Muscle of leg (tissue), 11 donors: ENCODE data around the gene CTAGE6. TPM values are rescaled to one million over a fixed set of nuclear protein-coding genes. Genes with fewer than 3 reads are reported as not detected.
"Not testable (repeated sequence)": the region's sequence is repeated elsewhere in the genome, so short reads cannot be mapped to it uniquely, and the experiment has no call there.

Experiments used
- DNase-seq: peaks from one replicate; pipeline ENCODE4 v3.0.0; 2013
- H3K27ac ChIP-seq: one replicate; pipeline ENCODE4 v1.5.1; 2013; ENCODE audit warnings: mild to moderate bottlenecking, low read length, control low read depth
- H3K27me3 ChIP-seq: one replicate; pipeline ENCODE4 v1.6.1; 2013; ENCODE audit warnings: low read length; ENCODE audit not compliant: control insufficient read depth, insufficient read depth
- H3K36me3 ChIP-seq: one replicate; pipeline ENCODE4 v1.6.1; 2013; ENCODE audit warnings: low read length; ENCODE audit not compliant: control insufficient read depth, insufficient read depth
- H3K4me1 ChIP-seq: one replicate; pipeline ENCODE4 v1.6.1; 2013; ENCODE audit warnings: low read length; ENCODE audit not compliant: control insufficient read depth, insufficient read depth
- H3K4me3 ChIP-seq: one replicate; pipeline ENCODE4 v1.5.1; 2013; ENCODE audit warnings: low read length, control low read depth
- H3K9me3 ChIP-seq: replicated peaks from 2 replicates; pipeline ENCODE4 v1.6.1; 2013; ENCODE audit warnings: low read depth, low read length; ENCODE audit not compliant: control insufficient read depth
- WGBS: methylation state at CpG from one replicate; pipeline ENCODE4 v1.1.5; 2013; ENCODE audit warnings: missing lambda C conversion rate; ENCODE audit not compliant: insufficient coverage; 5-methylcytosine and 5-hydroxymethylcytosine counted together
- polyA plus RNA-seq, 8 donors: library from polyadenylated mRNA; unstranded; fragments of 120-200 nt; gene quantifications; one replicate each; pipeline versions ENCODE4 v1.2.1 to v1.2.3, GENCODE V29; 2013; ENCODE audit warnings: inconsistent platforms in 1 of 8, low replicate concordance in 1 of 8; ENCODE audit not compliant: insufficient read length in 8 of 8, insufficient read depth in 1 of 8
- total RNA-seq: library from RNA; stranded (reverse); fragments of 120-200 nt; gene quantifications from one replicate; pipeline ENCODE4 v1.2.4, GENCODE V29; 2013

Gene CTAGE6
- total and polyA plus RNA-seq, 9 donors, result 0.10 to 0.71 (median 0.29) TPM; not detected in 4

DNA sequence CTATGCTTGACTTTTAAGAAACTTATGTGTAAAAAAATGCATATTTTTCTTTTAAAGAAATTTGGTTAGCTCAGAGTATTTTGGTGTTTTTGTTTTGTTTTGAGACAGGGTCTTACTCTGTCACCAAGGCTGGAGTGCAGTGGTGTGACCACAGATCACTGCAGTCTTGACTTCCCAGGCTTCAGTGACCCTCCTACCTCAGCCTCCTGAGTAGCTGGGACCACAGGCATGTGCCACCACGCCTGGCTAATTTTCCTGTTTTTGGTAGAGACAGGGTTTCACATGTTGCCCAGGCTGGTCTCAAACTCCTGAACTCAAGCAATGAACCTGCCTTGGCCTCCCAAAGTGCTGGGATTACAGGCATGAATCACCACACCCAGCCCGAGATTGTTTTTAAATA lies 10.0 kb upstream of the CTAGE6 start:
- not testable (repeated sequence) for DNase-seq, H3K27me3 ChIP-seq, H3K4me3 ChIP-seq, H3K4me1 ChIP-seq, H3K36me3 ChIP-seq, H3K27ac ChIP-seq, H3K9me3 ChIP-seq
- no CpG with 5 or more reads among the region's 2 CpGs for WGBS

DNA sequence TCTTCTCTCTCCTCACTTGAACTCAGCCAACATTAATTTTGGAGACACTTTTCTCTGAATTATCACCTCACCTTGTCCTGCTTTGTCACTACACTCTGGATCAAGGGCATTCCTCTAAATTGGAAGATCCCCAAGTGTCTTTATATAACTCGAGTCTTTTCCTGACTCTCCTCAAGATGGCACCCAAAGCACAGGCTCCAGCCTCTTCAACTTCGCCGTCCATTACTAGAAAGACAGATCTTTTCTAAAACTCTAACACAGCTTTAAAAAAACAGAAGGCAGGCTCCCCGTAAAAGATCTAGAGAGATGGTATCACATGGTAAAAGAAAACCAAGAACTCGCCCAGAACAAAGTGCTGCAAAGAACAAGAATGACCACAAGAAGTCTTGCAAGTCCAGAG lies 8.2 kb upstream of the CTAGE6 start:
- H3K36me3 ChIP-seq, H3K4me3 ChIP-seq, H3K4me1 ChIP-seq, H3K27me3 ChIP-seq, H3K9me3 ChIP-seq, DNase-seq, H3K27ac ChIP-seq: not testable (repeated sequence)
- WGBS, result no CpG with 5 or more reads among the region's 5 CpGs

DNA sequence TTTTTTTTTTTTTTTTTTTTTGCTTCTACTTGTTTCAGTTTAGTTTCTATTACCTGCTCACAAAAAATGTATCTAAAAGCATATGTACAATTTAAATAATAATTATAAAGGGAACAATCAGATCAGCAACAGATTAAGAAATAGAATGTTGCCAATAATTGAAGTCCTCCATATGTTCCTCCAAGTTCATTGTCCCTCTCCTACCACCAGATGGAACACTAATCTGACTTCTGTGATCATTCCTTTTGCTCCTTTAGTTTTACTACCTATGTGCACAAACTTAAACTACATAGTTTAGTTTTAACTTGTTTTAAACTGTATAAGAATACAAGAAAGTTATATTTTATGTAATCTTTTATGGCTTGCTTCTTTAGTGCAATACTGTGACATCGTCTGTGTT lies 5.6 kb upstream of the CTAGE6 start:
- not testable (repeated sequence) for DNase-seq, H3K27ac ChIP-seq, H3K27me3 ChIP-seq, H3K36me3 ChIP-seq, H3K9me3 ChIP-seq, H3K4me1 ChIP-seq, H3K4me3 ChIP-seq
- no CpG with 5 or more reads among the region's 1 CpG for WGBS

DNA sequence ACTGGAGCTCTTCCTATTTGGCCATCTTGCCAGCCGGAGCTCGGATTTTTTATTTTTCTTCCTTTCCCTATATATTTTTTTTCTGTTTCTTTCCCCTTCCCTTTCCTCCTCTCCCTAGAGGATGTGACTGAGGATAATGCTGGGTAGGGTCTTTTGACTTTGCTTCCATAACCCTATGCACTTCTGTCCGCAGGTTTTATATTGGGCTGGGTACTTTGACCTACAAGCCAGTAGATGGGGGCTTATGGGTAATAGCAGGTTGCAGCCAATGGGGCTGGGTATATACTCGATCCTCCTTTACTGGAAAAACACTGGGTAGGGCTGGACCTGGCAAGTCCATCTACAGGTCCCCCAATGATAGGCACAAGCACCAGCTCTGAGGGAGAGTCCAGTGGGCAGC lies 12.2 kb downstream of the CTAGE6 start:
- H3K4me3 ChIP-seq, H3K4me1 ChIP-seq, H3K27ac ChIP-seq, H3K36me3 ChIP-seq, H3K9me3 ChIP-seq, H3K27me3 ChIP-seq, DNase-seq: not testable (repeated sequence)
- no CpG with 5 or more reads among the region's 4 CpGs for WGBS

DNA sequence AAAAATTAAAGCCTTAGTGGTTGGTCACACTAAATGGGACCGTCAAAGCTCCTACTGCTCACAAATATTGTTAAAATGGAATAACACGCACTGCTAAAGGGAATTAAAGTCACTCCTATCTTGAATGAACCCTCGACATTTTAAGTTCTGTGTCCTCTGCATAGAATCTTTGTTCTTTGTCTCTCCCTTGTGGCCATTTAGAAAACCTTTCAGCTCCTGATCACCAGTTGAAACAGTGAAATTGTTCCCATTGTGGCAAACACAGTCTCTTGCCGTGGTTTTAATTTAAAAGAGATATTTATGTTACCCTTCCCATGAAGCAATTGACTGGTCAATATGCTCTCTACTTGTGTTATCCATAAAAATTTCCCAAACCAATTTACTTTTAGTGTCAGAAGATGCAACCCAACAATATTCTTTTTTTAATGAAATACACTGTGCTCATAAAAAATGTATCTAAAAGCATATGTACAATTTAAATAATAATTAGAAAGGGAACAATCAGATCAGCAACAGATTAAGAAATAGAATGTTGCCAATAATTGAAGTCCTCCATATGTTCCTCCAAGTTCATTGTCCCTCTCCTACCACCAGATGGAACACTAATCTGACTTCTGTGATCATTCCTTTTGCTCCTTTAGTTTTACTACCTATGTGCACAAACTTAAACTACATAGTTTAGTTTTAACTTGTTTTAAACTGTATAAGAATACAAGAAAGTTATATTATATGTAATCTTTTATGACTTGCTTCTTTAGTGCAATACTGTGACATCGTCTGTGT lies 20.3 kb downstream of the CTAGE6 start:
- DNase-seq, result peak; percentile 56
- H3K4me1 ChIP-seq, H3K4me3 ChIP-seq, H3K27me3 ChIP-seq, H3K36me3 ChIP-seq, H3K27ac ChIP-seq, H3K9me3 ChIP-seq: not testable (repeated sequence)
- no CpG with 5 or more reads among the region's 5 CpGs for WGBS

DNA sequence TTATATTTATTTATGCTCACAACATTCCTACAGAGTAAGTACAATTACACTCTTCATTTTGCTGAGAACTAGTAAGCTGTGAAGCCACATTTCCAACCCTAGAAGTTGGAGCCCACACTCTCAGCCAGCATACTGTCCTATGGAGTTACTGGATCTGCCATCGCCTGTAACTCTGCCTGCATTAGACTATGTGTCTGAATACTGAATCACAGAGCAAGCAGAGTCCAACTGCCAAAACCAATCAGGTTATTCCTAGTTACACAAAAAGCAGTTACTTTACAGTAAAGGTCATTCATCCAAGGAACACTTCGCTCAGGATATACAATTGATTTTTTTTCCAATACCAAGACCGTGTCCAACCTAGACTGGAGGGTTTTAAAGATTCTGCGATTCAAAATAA lies 21.5 kb downstream of the CTAGE6 start:
- no peak for DNase-seq
- Histone ChIP-seq H3K9me3 (no peaks in the 10 kb centered on the region), H3K36me3 (no peaks in the 10 kb centered on the region), H3K4me3 (no peak overlapping the region), H3K27ac (no peak overlapping the region), H3K27me3 (no peaks in the 10 kb centered on the region), H3K4me1 (no peaks in the 10 kb centered on the region)
- WGBS, result 43% methylated on average over 1 of the region's 4 CpGs

DNA sequence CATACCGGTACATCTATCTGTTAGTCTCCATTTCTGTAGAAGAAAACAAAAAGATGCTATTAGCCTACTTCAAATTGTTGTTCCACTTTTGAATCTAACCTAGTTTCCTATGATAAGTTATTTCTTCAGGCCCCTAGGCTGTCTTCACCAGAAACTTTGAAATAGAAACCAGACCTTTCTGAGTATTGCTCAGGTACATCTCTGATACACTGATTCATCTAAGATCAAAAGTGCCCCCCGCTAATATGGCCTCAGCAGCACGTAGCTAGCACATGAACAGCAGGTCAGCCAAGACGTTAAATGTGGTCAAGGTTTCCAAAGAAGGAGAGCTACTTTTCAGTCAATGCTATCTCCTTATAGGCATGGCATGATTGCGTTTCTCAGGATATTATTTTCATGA lies 23.6 kb downstream of the CTAGE6 start:
- no peaks in the 10 kb centered on the region for H3K9me3 ChIP-seq
- no peak overlapping the region for H3K27ac ChIP-seq
- no peaks in the 10 kb centered on the region for H3K36me3 ChIP-seq
- H3K27me3 ChIP-seq, result no peaks in the 10 kb centered on the region
- WGBS, result 98% methylated on average over 5 of the region's 5 CpGs
- no peak for DNase-seq
- H3K4me1 ChIP-seq, result no peaks in the 10 kb centered on the region
- H3K4me3 ChIP-seq, result no peak overlapping the region

DNA sequence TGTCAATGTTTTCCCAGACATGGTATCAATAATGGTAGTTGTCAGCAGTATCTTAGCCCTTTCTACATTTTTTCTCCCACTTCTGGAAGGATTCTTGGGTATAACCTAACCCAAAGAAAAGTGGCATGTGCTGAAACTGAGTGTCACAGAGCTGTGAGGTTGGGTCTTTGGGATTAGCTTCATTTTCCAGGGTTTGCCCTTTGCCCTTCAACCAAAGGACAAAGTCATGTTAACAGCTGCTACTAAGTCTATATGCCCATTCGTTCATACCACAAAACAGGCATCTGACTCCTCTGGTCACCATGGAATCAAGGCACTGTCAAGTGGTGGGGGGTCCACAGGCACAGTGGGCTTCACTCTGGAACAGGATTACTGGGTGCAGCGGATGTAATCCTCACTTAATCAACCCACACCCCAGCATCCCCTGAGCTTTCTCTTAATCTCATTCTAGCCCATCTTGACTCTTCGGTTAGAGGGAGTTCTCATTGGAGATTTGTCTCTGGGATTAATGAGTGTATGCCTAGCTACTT lies 29.1 kb downstream of the CTAGE6 start:
- Histone ChIP-seq H3K4me1 (no peaks in the 10 kb centered on the region), H3K27ac (no peak overlapping the region), H3K4me3 (no peak overlapping the region), H3K9me3 (no peaks in the 10 kb centered on the region), H3K27me3 (no peaks in the 10 kb centered on the region), H3K36me3 (peaks cover 2% of the 10 kb centered on the region)
- DNase-seq, result no peak
- WGBS, result no CpG with 5 or more reads among the region's 3 CpGs

DNA sequence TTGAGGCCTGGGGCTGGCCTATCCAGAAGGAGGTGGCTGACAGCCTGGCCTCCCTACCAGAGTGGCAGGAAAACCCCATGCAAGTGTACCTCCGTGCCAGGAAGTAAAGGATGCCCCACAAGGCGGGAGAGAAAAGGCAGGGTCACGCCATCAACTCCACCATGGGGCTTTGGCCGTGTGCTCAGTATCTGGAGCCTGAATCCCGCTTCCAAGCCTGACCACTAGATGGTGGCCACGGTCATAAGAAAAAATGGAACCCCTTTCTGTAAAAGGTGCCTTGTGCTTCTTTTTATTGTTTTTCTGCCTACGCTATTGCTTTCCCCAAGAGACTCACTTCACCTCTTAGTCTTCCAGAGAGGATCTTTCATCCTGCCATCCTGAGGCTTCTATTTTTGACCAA lies 29.9 kb downstream of the CTAGE6 start:
- no CpG with 5 or more reads among the region's 7 CpGs for WGBS
- H3K4me1 ChIP-seq, H3K27ac ChIP-seq, H3K27me3 ChIP-seq, H3K4me3 ChIP-seq, H3K9me3 ChIP-seq, H3K36me3 ChIP-seq, DNase-seq: not testable (repeated sequence)

DNA sequence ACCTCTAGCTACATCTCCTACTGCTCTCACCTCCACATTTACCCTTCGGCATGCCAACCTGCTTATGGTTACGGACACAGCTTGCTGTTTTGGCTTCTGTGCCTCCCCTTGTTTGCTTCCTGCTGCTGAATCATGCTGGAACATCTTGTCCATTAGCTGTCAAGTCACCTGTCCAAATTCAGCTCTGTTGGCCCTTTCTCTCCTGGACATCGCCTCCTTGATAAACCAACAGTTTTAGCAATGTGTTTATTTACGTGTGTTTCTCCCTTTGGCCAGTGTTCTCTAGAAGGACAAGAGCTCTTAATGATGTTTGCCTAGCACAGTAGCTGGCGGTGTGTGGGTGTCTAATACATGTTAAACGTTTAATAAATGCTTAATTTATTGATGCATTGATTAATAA lies 31.4 kb downstream of the CTAGE6 start:
- not testable (repeated sequence) for H3K4me1 ChIP-seq, H3K4me3 ChIP-seq, H3K27me3 ChIP-seq, H3K9me3 ChIP-seq, H3K27ac ChIP-seq, H3K36me3 ChIP-seq, DNase-seq
- no CpG with 5 or more reads among the region's 6 CpGs for WGBS

DNA sequence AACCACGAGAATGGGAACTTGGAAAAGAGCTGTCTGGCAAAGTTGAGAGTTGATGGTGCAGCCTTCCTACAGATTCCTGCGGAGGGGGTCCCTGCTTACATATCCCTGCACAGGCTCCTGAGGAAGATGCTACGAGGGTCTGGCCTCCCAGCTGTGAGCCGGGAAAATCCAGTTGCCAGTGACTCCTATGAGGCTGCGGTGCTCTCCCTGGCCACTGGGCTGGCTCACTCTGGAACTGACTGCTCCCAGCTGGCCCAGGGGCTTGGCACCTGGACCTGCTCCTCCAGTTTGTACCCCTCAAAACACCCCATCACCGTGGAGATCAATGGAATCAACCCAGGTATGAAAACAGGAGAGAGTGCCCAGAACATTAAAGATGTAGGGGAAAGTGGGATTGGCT lies 37.2 kb downstream of the CTAGE6 start:
- not testable (repeated sequence) for H3K4me3 ChIP-seq, H3K27ac ChIP-seq, H3K36me3 ChIP-seq, H3K4me1 ChIP-seq, H3K9me3 ChIP-seq, DNase-seq, H3K27me3 ChIP-seq
- no CpG with 5 or more reads among the region's 6 CpGs for WGBS
